Pancreas (tissue), 10 donors: ENCODE results near the gene ZSWIM4. TPM values are rescaled to one million over a fixed set of nuclear protein-coding genes. Genes with fewer than 3 reads are reported as not detected.

ENCODE experiments used
- ATAC-seq, 4 donors: fragments of 200-7000 bp; cut with Tn5 transposase; one replicate each; pipeline versions ENCODE4 v1.8.0 to v1.9.1; 2020; ENCODE audit warnings: mild to moderate bottlenecking in 4 of 4, moderate library complexity in 4 of 4
- DNase-seq, 6 donors: peaks; one replicate each; pipeline ENCODE4 v3.0.0-alpha.2; 2020
- FAIRE-seq: peaks from 2 replicates; lab custom pipeline; 2012; peaks lifted over from hg19 to GRCh38; lab: Jason Lieb, UNC
- H3K27ac ChIP-seq, 4 donors: fragments of 200-600 bp; sonication (generic); 1 replicate in 3 of 4; 2 replicates in 1 of 4; pipeline versions ENCODE4 v1.5.0 to v1.8.0; 2020
- H3K27me3 ChIP-seq, 4 donors: fragments of 200-600 bp; one replicate each; pipeline ENCODE4 v1.8.0; 2021
- H3K36me3 ChIP-seq, 3 donors: fragments of 200-600 bp; sonication (generic) in 1 of 3; one replicate each; pipeline versions ENCODE4 v1.5.0 to v1.8.0; 2020 to 2021
- H3K4me1 ChIP-seq, 3 donors: fragments of 200-600 bp; one replicate each; pipeline ENCODE4 v1.8.0; 2021
- H3K4me3 ChIP-seq, 4 donors: fragments of 200-600 bp; sonication (generic) in 2 of 4; one replicate each; pipeline versions ENCODE4 v1.5.0 to v1.8.0; 2020 to 2021
- H3K9me3 ChIP-seq, 4 donors: fragments of 200-600 bp; one replicate each; pipeline ENCODE4 v1.8.0; 2021
- CTCF ChIP-seq, 4 donors: fragments of 200-600 bp; sonication (generic) in 3 of 4; IDR thresholded peaks; one replicate each; pipeline versions ENCODE4 v1.5.0 to v1.8.0; 2021; ENCODE audit warnings: antibody characterized with exemption in 4 of 4
- WGBS, 2 donors: extraction: QIAGEN DNeasy Blood & Tissue Kit; methylation state at CpG; one replicate each; pipeline ENCODE4 v1.1.7; 2013; 5-methylcytosine and 5-hydroxymethylcytosine counted together
- intact Hi-C, 3 donors: fragments of 100-400 bp; cut with DNase I; formaldehyde crosslinking; loops; one replicate each; pipeline versions ENCODE4 v1.11.1 to v1.14.2; 2022
- polyA plus RNA-seq, 2 donors: library from polyadenylated mRNA; stranded (reverse); fragments of 200-250 nt; gene quantifications; one replicate each; pipeline ENCODE4 v1.2.3, GENCODE V29; 2013
- total RNA-seq, 6 donors: library from RNA; stranded (reverse); fragmentation: NEBNext Ultra II Directional in 4 of 6; extraction: Animal tissue kit (Norgen Biotek cat#: 25700) in 4 of 6; gene quantifications; one replicate each; pipeline versions ENCODE4 v1.2.1 to v1.2.4, GENCODE V29; 2021 to 2023
- donor health status: healthy with polysubstance abuse.
- donor health status: DM: no; HTN: no; CAD: no; lungs with moderate emphysema.
- donor health status: DM: no; HTN: no; CAD: no.
- donor health status: control.
- donor health status: control.
- donor health status: Bipolar disorder and iron deficiency.
- donor health status: DM: yes; HTN: yes; CAD: no.
- donor health status: DM: no; HTN: no; CAD: no.
- donor health status: DM: no; HTN: no; CAD: no.
- donor health status: DM: yes; HTN: yes; CAD: no.

The ZSWIM4 gene
- total and polyA plus RNA-seq, 8 donors = 1.9 to 9.3 (median 3.9) TPM

- intact Hi-C loops = no loop called here
- H3K4me1 ChIP-seq = no peaks in the 10 kb centered on the region
- H3K27ac ChIP-seq = no peak overlapping the region
- DNase-seq = no peak
- WGBS, 2 donors = 98% methylated on average over 9 of the region's 9 CpGs
- no peak for ATAC-seq
- no peaks in the 10 kb centered on the region for H3K27me3 ChIP-seq
- TF ChIP-seq CTCF (IDR thresholded peaks at IDR 0.05) = no peak
- no peaks in the 10 kb centered on the region for H3K9me3 ChIP-seq
- H3K36me3 ChIP-seq = peaks cover 0 to 48% (median 16%) of the 10 kb centered on the region in 3 donors
- FAIRE-seq = no peak
- H3K4me3 ChIP-seq = no peak overlapping the region
These were observed 39.0 kb upstream of the ZSWIM4 start for GRCh38 chr19:13756210-13756609.

- Histone ChIP-seq H3K9me3 (no peaks in the 10 kb centered on the region), H3K27me3 (no peaks in the 10 kb centered on the region), H3K27ac (no peak overlapping the region), H3K4me1 (no peaks in the 10 kb centered on the region), H3K4me3 (no peak overlapping the region), H3K36me3 (peaks cover 0 to 56% (median 13%) of the 10 kb centered on the region in 3 donors)
- intact Hi-C loops = no loop called here
- 89 to 92% methylated on average over 15 of the region's 15 CpGs for whole genome bisulfite sequencing, 2 donors
- no peak for ATAC-seq
- DNase-seq = no peak
- no peak for TF ChIP-seq CTCF (IDR thresholded peaks at IDR 0.05)
- FAIRE-seq = no peak
These were observed 37.2 kb upstream of the ZSWIM4 start for GRCh38 chr19:13757805-13758772.

- Histone ChIP-seq H3K4me1 (no peaks in the 10 kb centered on the region), H3K4me3 (no peak overlapping the region), H3K27me3 (no peaks in the 10 kb centered on the region), H3K27ac (no peak overlapping the region), H3K36me3 (peaks cover 0 to 57% (median 11%) of the 10 kb centered on the region in 3 donors), H3K9me3 (no peaks in the 10 kb centered on the region)
- TF ChIP-seq CTCF (IDR thresholded peaks at IDR 0.05) = no peak
- no peak for ATAC-seq
- no peak for FAIRE-seq
- no peak for DNase-seq
- intact Hi-C loops = no loop called here
- 97 to 98% methylated on average over 23 to 24 of the region's 24 CpGs for WGBS, 2 donors
These were observed 36.4 kb upstream of the ZSWIM4 start for GRCh38 chr19:13758795-13759194.

DNA sequence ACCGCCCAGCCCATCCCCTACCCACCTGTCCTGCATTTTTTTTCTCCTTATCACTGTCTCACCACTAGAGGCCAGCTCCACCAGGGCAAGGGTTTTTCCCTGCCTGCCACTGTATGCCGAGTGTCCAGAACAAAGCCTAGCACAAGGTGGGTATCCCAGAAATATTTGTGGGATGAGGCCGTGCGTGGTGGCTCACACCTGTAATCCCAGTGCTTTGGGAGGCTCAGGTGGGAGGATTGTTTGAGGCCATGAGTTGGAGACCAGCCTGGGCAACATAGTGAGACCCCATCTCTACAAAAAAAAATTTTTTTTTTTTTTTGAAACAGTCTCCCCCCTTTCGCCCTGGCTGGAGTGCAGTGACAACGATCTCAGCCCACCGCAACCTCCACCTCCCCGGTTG is 33.8 kb upstream of the ZSWIM4 start:
- no peaks in the 10 kb centered on the region for H3K27me3 ChIP-seq
- H3K4me1 ChIP-seq = peaks cover 0 to 5% (median 0%) of the 10 kb centered on the region in 3 donors
- FAIRE-seq = no peak
- H3K27ac ChIP-seq = no peak overlapping the region
- intact Hi-C loops = no loop called here
- peaks cover 0 to 33% (median 0%) of the 10 kb centered on the region in 3 donors for H3K36me3 ChIP-seq
- no peak for TF ChIP-seq CTCF (IDR thresholded peaks at IDR 0.05)
- no peaks in the 10 kb centered on the region for H3K9me3 ChIP-seq
- no peak for ATAC-seq
- WGBS, 2 donors = 82 to 97% methylated on average over 8 of the region's 8 CpGs
- H3K4me3 ChIP-seq = no peak overlapping the region
- no peak for DNase-seq
